CD8-positive, alpha-beta memory T cell (primary cell): ENCODE results near the gene TRIM24. TPM values are rescaled to one million over a fixed set of nuclear protein-coding genes. Genes with fewer than 3 reads are reported as not detected.
"Not testable (repeated sequence)": the region's sequence is repeated elsewhere in the genome, so short reads cannot be mapped to it uniquely, and the experiment has no call there.

Source experiments
- CTCF ChIA-PET: fragments of 350-600 bp; sonication (Branson Sonifier 250); formaldehyde crosslinking; loops from one replicate; lab custom pipeline; 2021; ENCODE audit warnings: antibody characterized with exemption; lab: Charles Lee
- POLR2A ChIA-PET: fragments of 350-600 bp; sonication (Branson Sonifier 250); formaldehyde crosslinking; loops from one replicate; lab custom pipeline; 2021; ENCODE audit warnings: antibody characterized with exemption; lab: Charles Lee
- DNase-seq, 5 donors: peaks; one replicate each; pipeline versions ENCODE4 v3.0.0 to v3.0.0-alpha.2; 2020 to 2022; ENCODE audit warnings: mixed read lengths in 1 of 5
- H3K27ac ChIP-seq: one replicate; pipeline ENCODE4 v1.7.0; 2013; ENCODE audit warnings: low read depth, mild to moderate bottlenecking, low read length, moderate library complexity
- H3K27me3 ChIP-seq: 2 replicates; pipeline ENCODE4 v1.7.0; 2013; ENCODE audit warnings: low read length, mild to moderate bottlenecking; ENCODE audit not compliant: insufficient read depth, poor library complexity, severe bottlenecking
- H3K36me3 ChIP-seq: 2 replicates; pipeline ENCODE4 v1.7.0; 2013; ENCODE audit warnings: mild to moderate bottlenecking, low read length, moderate library complexity; ENCODE audit not compliant: insufficient read depth
- H3K4me1 ChIP-seq: 2 replicates; pipeline ENCODE4 v1.7.0; 2013; ENCODE audit warnings: mild to moderate bottlenecking, low read length, moderate library complexity; ENCODE audit not compliant: insufficient read depth
- H3K4me3 ChIP-seq: 2 replicates; pipeline ENCODE4 v1.7.0; 2013; ENCODE audit warnings: mild to moderate bottlenecking, low read length
- H3K9me3 ChIP-seq: 2 replicates; pipeline ENCODE4 v1.7.0; 2013; ENCODE audit warnings: mild to moderate bottlenecking, low read length
- H3K27ac Mint-ChIP-seq, 8 donors: one replicate each; pipeline ENCODE4 v1.8.0; 2020 to 2021; ENCODE audit warnings: mixed read lengths in 8 of 8, mild to moderate bottlenecking in 6 of 8, inconsistent platforms in 3 of 8, moderate library complexity in 3 of 8
- H3K27me3 Mint-ChIP-seq, 2 donors: one replicate each; pipeline ENCODE4 v1.8.0; 2020 to 2021; ENCODE audit warnings: mixed read lengths in 2 of 2, mild to moderate bottlenecking in 1 of 2, moderate library complexity in 1 of 2
- H3K36me3 Mint-ChIP-seq, 3 donors: one replicate each; pipeline ENCODE4 v1.8.0; 2020 to 2021; ENCODE audit warnings: mixed read lengths in 3 of 3, inconsistent platforms in 1 of 3, mild to moderate bottlenecking in 1 of 3
- H3K4me1 Mint-ChIP-seq, 3 donors: one replicate each; pipeline ENCODE4 v1.8.0; 2020 to 2021; ENCODE audit warnings: mixed read lengths in 3 of 3, inconsistent platforms in 1 of 3, mild to moderate bottlenecking in 1 of 3
- H3K4me3 Mint-ChIP-seq, 7 donors: one replicate each; pipeline ENCODE4 v1.8.0; 2020 to 2021; ENCODE audit warnings: mixed read lengths in 7 of 7, mild to moderate bottlenecking in 6 of 7, moderate library complexity in 4 of 7, inconsistent platforms in 2 of 7
- H3K9me3 Mint-ChIP-seq, 5 donors: one replicate each; pipeline ENCODE4 v1.8.0; 2020 to 2022; ENCODE audit warnings: mixed read lengths in 5 of 5, mild to moderate bottlenecking in 3 of 5, moderate library complexity in 2 of 5, inconsistent platforms in 1 of 5
- polyA plus RNA-seq: library from polyadenylated mRNA; unstranded; fragments of 300-500 nt; fragmentation: Illumina TruSeq; gene quantifications from one replicate; pipeline ENCODE4 v1.2.3, GENCODE V29; 2021
- total RNA-seq, 2 experiments: library from RNA; stranded (reverse); gene quantifications; one replicate each; pipeline ENCODE4 v1.2.3, GENCODE V29; 2021

The TRIM24 gene
- total RNA-seq (10 to 100 TPM; 15.2 to 16.3 TPM), polyA plus RNA-seq (8.4 TPM)

DNA sequence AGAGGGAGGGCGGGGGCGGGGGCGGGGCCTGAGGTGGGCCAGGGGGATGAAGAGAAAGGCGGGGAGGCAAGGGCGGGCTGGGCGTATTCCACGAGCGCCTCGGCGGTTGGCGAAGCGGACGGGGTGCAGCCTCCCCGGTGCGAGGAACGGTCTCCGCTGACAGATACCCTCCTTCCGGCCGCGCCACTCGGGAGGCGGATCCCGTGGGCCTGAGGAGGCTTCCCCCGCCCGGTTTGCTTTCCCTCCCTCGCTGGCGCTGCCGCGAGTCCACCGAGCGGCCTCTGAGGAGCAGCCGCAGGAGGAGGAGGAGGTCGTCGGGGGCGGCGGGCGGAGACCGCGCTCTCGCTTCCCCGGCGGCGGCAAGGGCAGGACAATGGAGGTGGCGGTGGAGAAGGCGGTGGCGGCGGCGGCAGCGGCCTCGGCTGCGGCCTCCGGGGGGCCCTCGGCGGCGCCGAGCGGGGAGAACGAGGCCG is at the start of gene TRIM24:
TRIM24 (plus strand) TSS at position 84 of the 473 bp plus-strand sequence; CDS start at position 374, 290 bp downstream.
- CTCF ChIA-PET = no interaction called here
- peak in 2 of 5 donors; percentile 93 for DNase-seq
- peak within 1 kb of the TSS; percentile 90 to 98 (median 95) for H3K4me3 Mint-ChIP-seq
- peaks cover 28 to 40% (median 37%) of the 10 kb centered on the region in 3 donors for H3K4me1 Mint-ChIP-seq
- H3K4me1 ChIP-seq = peaks cover 15% of the 10 kb centered on the region
- POLR2A ChIA-PET = interaction anchor here (1.0 kb wide), 1 partner anchor 458 kb away, joined by 3 read pairs; the partner anchor contains the start of gene CREB3L2
- H3K27me3 Mint-ChIP-seq = peaks cover 0 to 2% of the 10 kb centered on the region in 2 donors
- no peaks in the 10 kb centered on the region for H3K9me3 Mint-ChIP-seq
- peaks cover 0 to 9% (median 0%) of the 10 kb centered on the region in 3 donors for H3K36me3 Mint-ChIP-seq
- H3K9me3 ChIP-seq = no peaks in the 10 kb centered on the region
- peak within 1 kb of the TSS; percentile 86 for H3K4me3 ChIP-seq
- no peaks in the 10 kb centered on the region for H3K27me3 ChIP-seq
- H3K27ac ChIP-seq = peak within 1 kb of the TSS; percentile 74
- H3K27ac Mint-ChIP-seq = peak within 1 kb of the TSS; percentile 30 to 98 (median 94)
- H3K36me3 ChIP-seq = no peaks in the 10 kb centered on the region

DNA sequence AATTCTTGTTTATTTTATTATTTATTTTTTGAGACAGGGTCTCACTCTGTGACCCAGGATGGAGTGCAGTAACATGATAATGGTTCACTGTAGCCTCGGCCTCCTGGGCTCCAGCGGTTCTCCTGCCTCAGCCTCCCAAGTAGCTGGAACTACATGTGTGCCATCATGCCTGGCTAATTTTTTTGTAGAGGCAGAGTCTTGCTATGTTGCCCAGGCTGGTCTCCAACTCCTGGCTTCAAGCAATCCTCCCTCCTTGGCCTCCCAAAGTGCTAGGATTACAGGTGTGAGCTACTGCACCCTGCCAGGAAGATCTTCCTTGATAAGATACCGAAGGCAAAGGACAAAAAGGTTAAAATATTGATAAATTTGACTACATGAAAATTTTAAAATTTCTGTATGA is 48.0 kb upstream of the TRIM24 start:
- H3K27ac ChIP-seq, H3K4me1 Mint-ChIP-seq, POLR2A ChIA-PET, H3K9me3 Mint-ChIP-seq, H3K4me3 Mint-ChIP-seq, H3K4me3 ChIP-seq, DNase-seq, H3K4me1 ChIP-seq, H3K27ac Mint-ChIP-seq, CTCF ChIA-PET, H3K9me3 ChIP-seq, H3K36me3 Mint-ChIP-seq, H3K36me3 ChIP-seq, H3K27me3 ChIP-seq: not testable (repeated sequence)
- peaks cover 0 to 11% of the 10 kb centered on the region in 2 donors for H3K27me3 Mint-ChIP-seq

DNA sequence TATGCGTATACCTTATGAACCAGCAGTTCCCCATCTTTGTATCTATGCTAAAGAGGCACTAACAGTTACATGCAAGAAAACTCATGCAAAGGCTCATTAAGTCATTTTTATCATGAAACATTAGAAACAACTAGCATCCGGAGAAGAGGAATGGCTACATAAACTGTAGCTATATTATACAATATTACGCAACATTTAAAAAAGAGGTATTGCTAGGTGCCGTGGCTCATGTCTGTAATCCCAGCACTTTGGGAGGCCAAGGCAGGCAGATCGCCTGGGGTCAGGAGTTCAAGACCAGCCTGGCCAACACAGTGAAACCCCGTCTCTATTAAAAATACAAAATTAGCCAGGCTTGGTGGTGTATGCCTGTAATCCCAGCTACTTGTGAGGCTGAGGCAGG is 47.1 kb upstream of the TRIM24 start:
- H3K4me1 ChIP-seq, H3K9me3 Mint-ChIP-seq, CTCF ChIA-PET, H3K27ac Mint-ChIP-seq, H3K36me3 ChIP-seq, H3K27me3 ChIP-seq, POLR2A ChIA-PET, H3K4me3 ChIP-seq, DNase-seq, H3K4me1 Mint-ChIP-seq, H3K36me3 Mint-ChIP-seq, H3K27ac ChIP-seq, H3K4me3 Mint-ChIP-seq, H3K9me3 ChIP-seq: not testable (repeated sequence)
- peaks cover 0 to 11% of the 10 kb centered on the region in 2 donors for H3K27me3 Mint-ChIP-seq

DNA sequence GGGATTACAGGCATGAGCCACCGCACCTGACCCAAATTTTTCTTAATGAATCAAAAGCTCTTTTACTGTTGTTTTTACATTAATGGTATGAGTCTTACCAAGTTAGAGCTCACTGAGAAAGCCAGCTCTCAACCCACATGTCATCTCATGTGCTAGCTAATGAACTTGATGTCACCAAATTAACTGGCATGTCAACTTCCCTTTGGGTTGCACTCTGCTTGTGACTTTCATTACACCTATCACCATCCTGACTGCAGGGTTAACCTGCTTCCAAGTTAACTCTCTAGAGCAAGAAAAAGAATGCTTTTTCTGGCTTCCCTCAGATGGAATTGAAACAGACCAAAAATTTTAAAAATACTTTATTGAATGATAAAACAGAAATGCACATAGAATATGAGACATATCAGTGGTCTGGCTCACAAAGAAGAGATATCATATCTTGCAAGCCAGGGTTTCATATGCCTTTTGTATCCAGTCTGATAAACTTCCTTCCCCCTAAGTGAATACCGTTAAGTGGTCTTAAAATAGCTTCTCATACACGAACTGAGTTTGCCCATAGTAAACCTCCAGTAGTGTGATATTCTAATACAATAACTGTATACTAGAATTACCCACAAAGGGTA is 42.9 kb upstream of the TRIM24 start:
- H3K27ac ChIP-seq = no peak overlapping the region
- Mint-ChIP-seq H3K9me3 (peaks cover 0 to 4% (median 3%) of the 10 kb centered on the region in 5 donors), H3K4me1 (no peaks in the 10 kb centered on the region), H3K36me3 (no peaks in the 10 kb centered on the region), H3K4me3 (no peak overlapping the region), H3K27me3 (peaks cover 0 to 15% of the 10 kb centered on the region in 2 donors), H3K27ac (no peak overlapping the region)
- H3K4me1 ChIP-seq = no peaks in the 10 kb centered on the region
- no peak overlapping the region for H3K4me3 ChIP-seq
- H3K27me3 ChIP-seq = no peaks in the 10 kb centered on the region
- ChIA-PET POLR2A (no interaction called here), CTCF (no interaction called here)
- no peaks in the 10 kb centered on the region for H3K9me3 ChIP-seq
- no peak for DNase-seq
- H3K36me3 ChIP-seq = no peaks in the 10 kb centered on the region

DNA sequence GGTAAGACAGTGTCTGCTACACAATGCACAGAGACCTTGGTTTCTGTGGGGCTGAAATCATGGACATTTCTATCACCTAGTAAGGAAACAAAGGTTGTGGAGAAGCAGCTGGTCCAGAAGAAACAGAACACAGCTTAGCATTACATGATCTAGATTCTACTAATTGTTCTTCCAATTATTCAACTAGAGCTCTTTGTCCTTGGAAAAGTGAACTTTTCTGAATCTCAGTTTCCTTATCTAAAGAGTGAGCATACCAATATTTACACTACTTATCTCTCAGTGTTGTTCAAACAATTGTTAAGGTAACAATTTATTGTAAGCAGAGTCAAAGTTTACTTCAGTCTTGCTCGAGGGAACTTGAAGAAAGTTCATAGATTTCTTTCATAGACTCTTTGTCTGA is 42.3 kb upstream of the TRIM24 start:
- Histone ChIP-seq H3K27me3 (no peaks in the 10 kb centered on the region), H3K9me3 (no peaks in the 10 kb centered on the region), H3K27ac (no peak overlapping the region), H3K4me3 (no peak overlapping the region), H3K4me1 (no peaks in the 10 kb centered on the region), H3K36me3 (no peaks in the 10 kb centered on the region)
- DNase-seq = no peak
- Mint-ChIP-seq H3K27me3 (peaks cover 0 to 15% of the 10 kb centered on the region in 2 donors), H3K36me3 (no peaks in the 10 kb centered on the region), H3K4me3 (no peak overlapping the region), H3K4me1 (no peaks in the 10 kb centered on the region), H3K9me3 (peaks cover 0 to 4% (median 3%) of the 10 kb centered on the region in 5 donors), H3K27ac (no peak overlapping the region)
- CTCF ChIA-PET = no interaction called here
- POLR2A ChIA-PET = no interaction called here

DNA sequence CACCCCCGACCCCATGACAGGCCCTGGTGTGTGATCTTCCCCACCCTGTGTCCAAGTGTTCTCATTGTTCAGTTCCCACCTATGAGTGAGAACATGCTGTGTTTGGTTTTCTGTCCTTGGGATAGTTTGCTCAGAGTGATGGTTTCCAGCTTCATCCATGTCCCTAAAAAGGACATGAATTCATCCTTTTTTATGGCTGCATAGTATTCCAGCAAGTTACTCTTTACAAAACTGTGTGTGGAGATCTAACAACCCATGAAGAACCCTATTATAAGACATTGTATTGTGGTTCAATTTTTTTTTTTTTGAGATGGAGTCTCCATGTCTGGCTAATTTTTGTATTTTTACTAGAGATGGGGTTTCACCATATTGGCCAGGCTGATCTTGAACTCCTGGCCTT is 41.7 kb upstream of the TRIM24 start:
- H3K36me3 Mint-ChIP-seq, H3K27ac ChIP-seq, DNase-seq, H3K4me3 ChIP-seq, H3K27ac Mint-ChIP-seq, H3K27me3 ChIP-seq, H3K4me1 Mint-ChIP-seq, H3K4me3 Mint-ChIP-seq, H3K9me3 Mint-ChIP-seq, H3K4me1 ChIP-seq, H3K9me3 ChIP-seq, CTCF ChIA-PET, H3K36me3 ChIP-seq, POLR2A ChIA-PET: not testable (repeated sequence)
- H3K27me3 Mint-ChIP-seq = peaks cover 0 to 13% of the 10 kb centered on the region in 2 donors

GRCh38 chr7:138425026-138425425 is 35.0 kb upstream of the TRIM24 start:
- Mint-ChIP-seq H3K36me3 (peaks cover 0 to 16% (median 2%) of the 10 kb centered on the region in 3 donors), H3K9me3 (peaks cover 8 to 28% (median 12%) of the 10 kb centered on the region in 5 donors), H3K4me1 (no peaks in the 10 kb centered on the region), H3K4me3 (no peak overlapping the region), H3K27me3 (peaks cover 0 to 14% of the 10 kb centered on the region in 2 donors), H3K27ac (no peak overlapping the region)
- POLR2A ChIA-PET = no interaction called here
- CTCF ChIA-PET = no interaction called here
- no peaks in the 10 kb centered on the region for H3K4me1 ChIP-seq
- H3K27ac ChIP-seq = no peak overlapping the region
- H3K36me3 ChIP-seq = no peaks in the 10 kb centered on the region
- H3K9me3 ChIP-seq = peaks cover 8% of the 10 kb centered on the region
- DNase-seq = no peak
- H3K27me3 ChIP-seq = no peaks in the 10 kb centered on the region
- H3K4me3 ChIP-seq = no peak overlapping the region

DNA sequence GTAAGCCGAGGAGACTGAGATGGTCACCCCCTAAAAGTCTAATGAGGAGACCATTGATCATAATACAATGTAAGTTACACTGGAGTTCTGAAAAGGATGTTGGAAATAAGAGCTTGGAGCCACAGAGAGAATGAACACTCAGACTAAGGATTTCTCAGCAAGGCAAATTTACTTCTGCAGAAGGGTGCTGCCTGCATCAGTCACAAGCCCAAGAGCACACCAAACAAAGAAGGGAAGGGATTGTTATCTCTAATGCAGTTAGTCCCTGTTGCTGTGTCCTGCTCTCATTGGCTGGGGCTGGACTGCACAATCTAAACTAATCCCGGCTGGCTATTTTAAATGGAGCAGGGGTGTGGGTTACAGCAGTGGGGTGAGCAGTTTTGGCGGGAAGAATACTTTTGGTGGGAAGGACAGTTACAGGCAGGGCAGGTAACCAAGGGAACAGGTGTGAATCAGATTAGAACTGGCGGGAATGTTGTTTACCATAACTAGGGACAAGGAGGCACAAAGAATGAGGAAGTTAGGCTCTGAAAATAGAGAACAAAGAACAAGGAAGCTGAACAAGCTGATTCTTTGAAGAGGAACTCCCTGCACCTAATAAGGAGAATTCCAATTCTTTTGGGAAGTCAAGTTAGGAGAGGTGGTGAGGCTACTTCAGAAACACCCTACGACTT is 30.3 kb upstream of the TRIM24 start:
- Histone ChIP-seq H3K4me1 (no peaks in the 10 kb centered on the region), H3K36me3 (no peaks in the 10 kb centered on the region), H3K27me3 (no peaks in the 10 kb centered on the region), H3K9me3 (peaks cover 12% of the 10 kb centered on the region), H3K27ac (no peak overlapping the region), H3K4me3 (no peak overlapping the region)
- ChIA-PET POLR2A (no interaction called here), CTCF (no interaction called here)
- Mint-ChIP-seq H3K4me1 (no peaks in the 10 kb centered on the region), H3K4me3 (peak overlapping the region in 1 of 7 donors; percentile 49), H3K27ac (no peak overlapping the region), H3K27me3 (peaks cover 11 to 26% of the 10 kb centered on the region in 2 donors), H3K9me3 (peaks cover 18 to 45% (median 34%) of the 10 kb centered on the region in 5 donors), H3K36me3 (peaks cover 0 to 23% (median 2%) of the 10 kb centered on the region in 3 donors)
- DNase-seq = no peak
